GM12878 (cell line): ENCODE measurements around the gene CDC7. TPM values are rescaled to one million over a fixed set of nuclear protein-coding genes. Genes with fewer than 3 reads are reported as not detected.

Experiments used
- ATAC-seq: fragments of 200-7000 bp; cut with Tn5 transposase; 3 replicates; pipeline ENCODE4 v1.9.1; 2020; ENCODE audit warnings: mild to moderate bottlenecking, moderate library complexity
- BruUV-seq: library from RNA; stranded (reverse); fragments of 400-500 nt; replicated peaks from 2 replicates; lab custom pipeline; 2021; lab: Mats Ljungman, UMichigan
- CTCF ChIA-PET: fragments of 300-600 bp; sonication (Branson Sonifier 250); formaldehyde crosslinking; extraction: SDS; loops from one replicate; lab custom pipeline; 2021; ENCODE audit warnings: inconsistent platforms; lab: Yijun Ruan, JAX
- POLR2A ChIA-PET: fragments of 350-600 bp; formaldehyde crosslinking; extraction: SDS; loops from one replicate; lab custom pipeline; 2021; ENCODE audit warnings: inconsistent platforms; lab: Charles Lee
- RAD21 ChIA-PET: fragments of 300-600 bp; sonication (Branson Sonifier 250); formaldehyde crosslinking; loops from one replicate; lab custom pipeline; 2023; ENCODE audit warnings: antibody characterized with exemption; ENCODE audit not compliant: unreplicated experiment; lab: Charles Lee
- SMC1A ChIA-PET: fragments of 300-600 bp; sonication (Branson Sonifier 250); formaldehyde crosslinking; loops from one replicate; lab custom pipeline; 2023; ENCODE audit not compliant: unreplicated experiment, uncharacterized antibody; lab: Charles Lee
- DNase-seq: peaks from one replicate; pipeline ENCODE4 v3.0.0-alpha.2; 2011; ENCODE audit warnings: low read depth, low spot score
- FAIRE-seq: peaks from 3 replicates; lab custom pipeline; 2011; peaks lifted over from hg19 to GRCh38; lab: Jason Lieb, UNC
- H2AFZ ChIP-seq: 2 replicates; pipeline ENCODE4 v1.6.0; 2011; ENCODE audit warnings: low read depth, low read length, control low read depth; ENCODE audit not compliant: control insufficient read depth
- H3K27ac ChIP-seq: 2 replicates; pipeline ENCODE4 v1.5.1; 2011; ENCODE audit warnings: control low read depth; ENCODE audit not compliant: control insufficient read depth, insufficient read depth
- H3K27me3 ChIP-seq, 2 experiments: replicated peaks in 1 of 2; 2 replicates each; pipeline versions ENCODE4 v1.6.0 to v1.6.1; 2011; ENCODE audit warnings: low read length in 1 of 2; ENCODE audit not compliant: control insufficient read depth in 2 of 2, insufficient read depth in 2 of 2
- H3K36me3 ChIP-seq, 2 experiments: 2 replicates each; pipeline ENCODE4 v1.5.1; 2011; ENCODE audit warnings: low read length in 1 of 2; ENCODE audit not compliant: control insufficient read depth in 2 of 2, insufficient read depth in 2 of 2
- H3K4me1 ChIP-seq: 2 replicates; pipeline ENCODE4 v1.6.1; 2011; ENCODE audit warnings: mild to moderate bottlenecking, low read length, moderate library complexity, mixed read lengths; ENCODE audit not compliant: control insufficient read depth, insufficient read depth
- H3K4me2 ChIP-seq: 2 replicates; pipeline ENCODE4 v1.6.0; 2011; ENCODE audit warnings: control low read depth; ENCODE audit not compliant: control insufficient read depth, insufficient read depth
- H3K4me3 ChIP-seq: fragments of 200-600 bp; sonication (generic); 2 replicates; pipeline ENCODE4 v1.5.1; 2016
- H3K79me2 ChIP-seq: 2 replicates; pipeline ENCODE4 v1.6.0; 2011; ENCODE audit warnings: low read length; ENCODE audit not compliant: control insufficient read depth, insufficient read depth
- H3K9ac ChIP-seq: 2 replicates; pipeline ENCODE4 v1.8.0; 2011; ENCODE audit warnings: low read length, control low read depth, mixed read lengths; ENCODE audit not compliant: control insufficient read depth, insufficient read depth
- H3K9me3 ChIP-seq: replicated peaks from 3 replicates; pipeline ENCODE4 v1.5.1; 2011; ENCODE audit warnings: mild to moderate bottlenecking, low read length; ENCODE audit not compliant: control insufficient read depth, insufficient read depth
- H4K20me1 ChIP-seq: 2 replicates; pipeline ENCODE4 v1.6.0; 2011; ENCODE audit not compliant: control insufficient read depth, insufficient read depth
- BMI1 ChIP-seq: fragments of 450-650 bp; IDR thresholded peaks from 2 replicates; pipeline ENCODE4 v1.6.1; 2016; ENCODE audit warnings: mild to moderate bottlenecking, moderate library complexity, borderline replicate concordance
- CREM ChIP-seq: IDR thresholded peaks from 2 replicates; pipeline ENCODE4 v1.6.1; 2014; ENCODE audit warnings: antibody characterized with exemption, low read depth
- DPF2 ChIP-seq: fragments of 450-650 bp; IDR thresholded peaks from 2 replicates; pipeline ENCODE4 v1.6.1; 2017; ENCODE audit warnings: mild to moderate bottlenecking
- EP300 ChIP-seq, 2 experiments: fragments of 150-350 bp in 1 of 2; IDR thresholded peaks; 2 replicates each; pipeline ENCODE4 v1.6.1; 2011 to 2012; ENCODE audit warnings: low read depth in 2 of 2, low read length in 2 of 2, borderline replicate concordance in 1 of 2, improper control_type of control experiment in 1 of 2, inconsistent platforms in 1 of 2; ENCODE audit not compliant: control insufficient read depth in 1 of 2
- ETV6 ChIP-seq, 2 experiments: fragments of 450-650 bp in 1 of 2; IDR thresholded peaks in 1 of 2; conservative IDR thresholded peaks in 1 of 2; 2 replicates each; pipeline ENCODE4 v1.6.1; 2014; ENCODE audit warnings: antibody characterized with exemption in 1 of 2, borderline replicate concordance in 1 of 2, low read depth in 1 of 2, mild to moderate bottlenecking in 1 of 2, moderate library complexity in 1 of 2
- FOXM1 ChIP-seq: IDR thresholded peaks from 2 replicates; pipeline ENCODE4 v1.6.1; 2012; ENCODE audit warnings: low read depth, mild to moderate bottlenecking, inconsistent platforms, low read length, moderate library complexity
- GATAD2B ChIP-seq: fragments of 450-650 bp; conservative IDR thresholded peaks from 2 replicates; pipeline ENCODE4 v1.6.1; 2017; ENCODE audit warnings: low read depth, mild to moderate bottlenecking, moderate library complexity
- IKZF2 ChIP-seq, 2 experiments: fragments of 450-650 bp; IDR thresholded peaks; 2 replicates each; pipeline ENCODE4 v1.6.1; 2017; ENCODE audit warnings: mild to moderate bottlenecking in 2 of 2, moderate library complexity in 2 of 2
- LARP7 ChIP-seq: fragments of 450-650 bp; IDR thresholded peaks from 2 replicates; pipeline ENCODE4 v1.6.1; 2017; ENCODE audit warnings: mild to moderate bottlenecking
- MEF2B ChIP-seq: fragments of 450-650 bp; IDR thresholded peaks from 2 replicates; pipeline ENCODE4 v1.6.1; 2018; ENCODE audit warnings: mild to moderate bottlenecking, moderate library complexity; ENCODE audit not compliant: partially characterized antibody, poor library complexity, severe bottlenecking
- MTA2 ChIP-seq: fragments of 450-650 bp; IDR thresholded peaks from 2 replicates; pipeline ENCODE4 v1.6.1; 2016; ENCODE audit warnings: low read depth, mild to moderate bottlenecking, moderate library complexity
- NBN ChIP-seq: fragments of 450-650 bp; IDR thresholded peaks from 2 replicates; pipeline ENCODE4 v1.6.1; 2016
- NR2F1 ChIP-seq: fragments of 450-650 bp; conservative IDR thresholded peaks from 2 replicates; pipeline ENCODE4 v1.6.1; 2017; ENCODE audit warnings: mild to moderate bottlenecking
- PAX5 ChIP-seq: IDR thresholded peaks from 2 replicates; pipeline ENCODE4 v1.6.1; 2011; ENCODE audit warnings: low read depth, low read length, borderline replicate concordance
- RAD51 ChIP-seq: fragments of 450-650 bp; IDR thresholded peaks from 2 replicates; pipeline ENCODE4 v1.6.1; 2016; ENCODE audit warnings: moderate library complexity, mild to moderate bottlenecking, inconsistent platforms
- RUNX3 ChIP-seq: IDR thresholded peaks from 2 replicates; pipeline ENCODE4 v1.6.1; 2012; ENCODE audit warnings: low read length, inconsistent platforms
- SMAD1 ChIP-seq: fragments of 450-650 bp; IDR thresholded peaks from 2 replicates; pipeline ENCODE4 v1.6.1; 2018; ENCODE audit warnings: mild to moderate bottlenecking, low read depth; ENCODE audit not compliant: partially characterized antibody
- SPI1 ChIP-seq: IDR thresholded peaks from 2 replicates; pipeline ENCODE4 v1.6.1; 2011; ENCODE audit warnings: low read depth, mild to moderate bottlenecking, low read length, moderate library complexity, borderline replicate concordance; ENCODE audit not compliant: insufficient read depth
- TBL1XR1 ChIP-seq: IDR thresholded peaks from 2 replicates; pipeline ENCODE4 v1.6.1; 2012; ENCODE audit warnings: low read depth, low read length, improper control_type of control experiment
- TCF12 ChIP-seq: IDR thresholded peaks from 2 replicates; pipeline ENCODE4 v1.6.1; 2011; ENCODE audit warnings: low read depth, mild to moderate bottlenecking, low read length
- YBX1 ChIP-seq: fragments of 450-650 bp; IDR thresholded peaks from 2 replicates; pipeline ENCODE4 v1.6.1; 2016; ENCODE audit warnings: antibody characterized with exemption
- WGBS: methylation state at CpG from one replicate; pipeline ENCODE4 v1.1.6; 2016; ENCODE audit warnings: low lambda C conversion rate; ENCODE audit not compliant: insufficient replicate concordance, insufficient coverage; ENCODE audit errors: missing lambda C conversion rate; 5-methylcytosine and 5-hydroxymethylcytosine counted together
- in situ Hi-C: fragments of 300-500 bp; cut with MboI; formaldehyde crosslinking; loops from 9 replicates; pipeline ENCODE4 v1.14.3; 2018; ENCODE audit warnings: mixed read lengths
- intact Hi-C: fragments of 100-400 bp; cut with micrococcal nuclease; formaldehyde crosslinking; loops from one replicate; pipeline ENCODE4 v1.14.2; 2022; ENCODE audit not compliant: unreplicated experiment
- polyA plus RNA-seq, 11 experiments: library from polyadenylated mRNA; depleted of rRNA in 4 of 11; unstranded in 6 of 11; stranded (reverse) in 5 of 11; fragments of >200 nt; fragmentation: Nextera tagmentation in 4 of 11; fragmentation: Illumina TruSeq in 1 of 11; extraction: Ambion mirVana in 4 of 11; extraction: Trizol in 1 of 11; gene quantifications; 1 replicate in 1 of 11; 2 replicates in 10 of 11; pipeline versions ENCODE4 v1.2.1 to v1.2.3, GENCODE V29; 2011 to 2016; ENCODE audit warnings: inconsistent platforms in 2 of 11, missing spikeins in 2 of 11, low read depth in 1 of 11
- total RNA-seq, 4 experiments: library from RNA; depleted of rRNA in 3 of 4; stranded (reverse); fragments of >200 nt in 3 of 4; fragmentation: Illumina TruSeq in 1 of 4; extraction: Trizol in 1 of 4; gene quantifications; 2 replicates each; pipeline versions ENCODE4 v1.2.1 to v1.2.3, GENCODE V29; 2013 to 2021
- TF ChIP-seq, protein P1 (sequence below): fragments of 450-650 bp; IDR thresholded peaks from 2 replicates; pipeline ENCODE4 v1.6.1; 2018; ENCODE audit warnings: borderline replicate concordance, mild to moderate bottlenecking; ENCODE audit not compliant: partially characterized antibody
- TF ChIP-seq, protein P2 (sequence below): fragments of 450-650 bp; IDR thresholded peaks from 2 replicates; pipeline ENCODE4 v1.6.1; 2017; ENCODE audit warnings: borderline replicate concordance

The CDC7 gene
- total and polyA plus RNA-seq, 10 of the 15 experiments (the other 5 are each of a cell fraction or from before 2014, with no cell fraction given), result 14.9 to 37.8 (median 26.0) TPM

DNA sequence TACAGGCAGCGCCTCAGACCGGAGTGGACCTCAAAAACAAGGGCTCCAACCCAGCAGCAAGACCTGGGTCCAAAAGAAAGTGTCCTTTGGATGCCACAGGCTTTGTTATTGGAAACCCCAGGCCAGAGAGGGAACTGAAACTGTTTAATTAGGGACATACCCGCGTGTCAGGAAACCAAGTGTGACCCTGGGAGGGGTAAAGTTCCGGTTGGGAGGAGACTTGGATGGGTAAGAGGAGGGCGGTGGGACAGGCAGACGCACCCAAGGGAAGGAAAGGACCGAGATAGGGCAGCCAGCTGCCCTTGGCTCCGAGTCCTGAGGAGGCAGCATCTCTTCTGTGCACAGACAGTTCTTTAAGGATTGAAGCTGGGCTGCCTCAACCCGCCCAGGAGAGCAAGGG lies 71.4 kb downstream of the CDC7 start:
- peak; percentile 80 for FAIRE-seq
- ChIA-PET RAD21 (no interaction called here), SMC1A (no interaction called here), POLR2A (interaction anchor here (1.2 kb wide), 1 partner anchor 67 kb away, joined by 4 read pairs; no protein-coding TSS in a partner anchor), CTCF (no interaction called here)
- no peaks in the 10 kb centered on the region for H4K20me1 ChIP-seq
- no peaks in the 10 kb centered on the region for H3K36me3 ChIP-seq
- H3K27me3 ChIP-seq, result no peaks in the 10 kb centered on the region
- intact Hi-C loops (loop anchor here (5.0 kb wide), 1 partner anchor 230 kb away; no protein-coding TSS in a partner anchor), in situ Hi-C loops (no loop called here)
- peak; percentile 94 for ATAC-seq
- 24% methylated on average over 10 of the region's 10 CpGs for WGBS
- no peak overlapping the region for H3K4me3 ChIP-seq
- H3K79me2 ChIP-seq, result no peaks in the 10 kb centered on the region
- H3K4me2 ChIP-seq, result peak overlapping the region; percentile 68
- H3K27ac ChIP-seq, result no peak overlapping the region; the same call in 1 of the 2 replicates
- no peaks in the 10 kb centered on the region for H3K9me3 ChIP-seq
- H2AFZ ChIP-seq, result peak overlapping the region; percentile 22
- H3K4me1 ChIP-seq, result peaks cover 12% of the 10 kb centered on the region
- H3K9ac ChIP-seq, result no peak overlapping the region; the same call in 1 of the 2 replicates
- peak; percentile 62 for DNase-seq
- no TSS peak for BruUV-seq
- 0 out of 2 replicates have a peak, but pooled peaks have one; percentile 38 for TF ChIP-seq TCF12
- TF ChIP-seq, protein P1, sequence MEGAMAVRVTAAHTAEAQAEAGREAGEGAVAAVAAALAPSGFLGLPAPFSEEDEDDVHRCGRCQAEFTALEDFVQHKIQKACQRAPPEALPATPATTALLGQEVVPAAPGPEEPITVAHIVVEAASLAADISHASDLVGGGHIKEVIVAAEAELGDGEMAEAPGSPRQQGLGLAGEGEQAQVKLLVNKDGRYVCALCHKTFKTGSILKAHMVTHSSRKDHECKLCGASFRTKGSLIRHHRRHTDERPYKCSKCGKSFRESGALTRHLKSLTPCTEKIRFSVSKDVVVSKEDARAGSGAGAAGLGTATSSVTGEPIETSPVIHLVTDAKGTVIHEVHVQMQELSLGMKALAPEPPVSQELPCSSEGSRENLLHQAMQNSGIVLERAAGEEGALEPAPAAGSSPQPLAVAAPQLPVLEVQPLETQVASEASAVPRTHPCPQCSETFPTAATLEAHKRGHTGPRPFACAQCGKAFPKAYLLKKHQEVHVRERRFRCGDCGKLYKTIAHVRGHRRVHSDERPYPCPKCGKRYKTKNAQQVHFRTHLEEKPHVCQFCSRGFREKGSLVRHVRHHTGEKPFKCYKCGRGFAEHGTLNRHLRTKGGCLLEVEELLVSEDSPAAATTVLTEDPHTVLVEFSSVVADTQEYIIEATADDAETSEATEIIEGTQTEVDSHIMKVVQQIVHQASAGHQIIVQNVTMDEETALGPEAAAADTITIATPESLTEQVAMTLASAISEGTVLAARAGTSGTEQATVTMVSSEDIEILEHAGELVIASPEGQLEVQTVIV, result no peak
- peak; percentile 91 for TF ChIP-seq PAX5
- peak; percentile 89 for TF ChIP-seq DPF2
- TF ChIP-seq NBN, result 0 out of 2 replicates have a peak, but pooled peaks have one; percentile 38
- TF ChIP-seq, protein P2, sequence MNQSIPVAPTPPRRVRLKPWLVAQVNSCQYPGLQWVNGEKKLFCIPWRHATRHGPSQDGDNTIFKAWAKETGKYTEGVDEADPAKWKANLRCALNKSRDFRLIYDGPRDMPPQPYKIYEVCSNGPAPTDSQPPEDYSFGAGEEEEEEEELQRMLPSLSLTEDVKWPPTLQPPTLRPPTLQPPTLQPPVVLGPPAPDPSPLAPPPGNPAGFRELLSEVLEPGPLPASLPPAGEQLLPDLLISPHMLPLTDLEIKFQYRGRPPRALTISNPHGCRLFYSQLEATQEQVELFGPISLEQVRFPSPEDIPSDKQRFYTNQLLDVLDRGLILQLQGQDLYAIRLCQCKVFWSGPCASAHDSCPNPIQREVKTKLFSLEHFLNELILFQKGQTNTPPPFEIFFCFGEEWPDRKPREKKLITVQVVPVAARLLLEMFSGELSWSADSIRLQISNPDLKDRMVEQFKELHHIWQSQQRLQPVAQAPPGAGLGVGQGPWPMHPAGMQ, result no peak
- peak; percentile 55 to 81; a peak in 3 of 4 replicates for TF ChIP-seq EP300 (IDR thresholded peaks at IDR 0.05; ENCODE audit: borderline replicate concordance in 1 of 2, control insufficient read depth in 1 of 2, low read depth in 2 of 2, low read length in 2 of 2)
- no peak for TF ChIP-seq RAD51
- no peak for TF ChIP-seq SMAD1
- TF ChIP-seq RUNX3, result peak; percentile 72; the same call in 1 of the 2 replicates
- peak; percentile 23 for TF ChIP-seq MEF2B
- TF ChIP-seq NR2F1, result peak; percentile 77
- no peak for TF ChIP-seq YBX1
- peak; percentile 39; the same call in 1 of the 2 replicates for TF ChIP-seq TBL1XR1
- TF ChIP-seq BMI1, result peak; percentile 49; the same call in 1 of the 2 replicates
- TF ChIP-seq GATAD2B, result peak; percentile 63; the same call in 1 of the 2 replicates
- peak; percentile 35; the same call in 1 of the 2 replicates for TF ChIP-seq CREM
- TF ChIP-seq ETV6 (conservative IDR thresholded peaks at IDR 0.05 in 1 of 2, IDR thresholded peaks at IDR 0.05 in 1 of 2; ENCODE audit: borderline replicate concordance in 1 of 2, low read depth in 1 of 2), result 0 out of 4 replicates have a peak, but pooled peaks of 1 of the 2 experiments have one; percentile 16
- TF ChIP-seq LARP7, result no peak
- TF ChIP-seq MTA2, result peak; percentile 90
- TF ChIP-seq FOXM1, result peak; percentile 61; the same call in 1 of the 2 replicates
- peak; percentile 99 for TF ChIP-seq SPI1
- TF ChIP-seq IKZF2 (IDR thresholded peaks at IDR 0.05), result peak; percentile 91 to 93
